Activated T-cell treated with anti-CD3 and anti-CD28 coated beads for 24 hours (primary cell): Measurements from ENCODE around the gene NAV2.

Source experiments
- DNase-seq: peaks from one replicate; pipeline ENCODE4 v3.0.0-alpha.2; 2020; ENCODE audit warnings: low read depth

The NAV2 gene

GRCh38 chr11:20038412-20038811 is 325.8 kb downstream of the NAV2 start:
- DNase-seq = no peak

- no peak for DNase-seq
Observed at GRCh38 chr11:20038972-20039371, 326.3 kb downstream of the NAV2 start.

GRCh38 chr11:20041499-20041898 is 328.9 kb downstream of the NAV2 start:
- DNase-seq = no peak

DNA sequence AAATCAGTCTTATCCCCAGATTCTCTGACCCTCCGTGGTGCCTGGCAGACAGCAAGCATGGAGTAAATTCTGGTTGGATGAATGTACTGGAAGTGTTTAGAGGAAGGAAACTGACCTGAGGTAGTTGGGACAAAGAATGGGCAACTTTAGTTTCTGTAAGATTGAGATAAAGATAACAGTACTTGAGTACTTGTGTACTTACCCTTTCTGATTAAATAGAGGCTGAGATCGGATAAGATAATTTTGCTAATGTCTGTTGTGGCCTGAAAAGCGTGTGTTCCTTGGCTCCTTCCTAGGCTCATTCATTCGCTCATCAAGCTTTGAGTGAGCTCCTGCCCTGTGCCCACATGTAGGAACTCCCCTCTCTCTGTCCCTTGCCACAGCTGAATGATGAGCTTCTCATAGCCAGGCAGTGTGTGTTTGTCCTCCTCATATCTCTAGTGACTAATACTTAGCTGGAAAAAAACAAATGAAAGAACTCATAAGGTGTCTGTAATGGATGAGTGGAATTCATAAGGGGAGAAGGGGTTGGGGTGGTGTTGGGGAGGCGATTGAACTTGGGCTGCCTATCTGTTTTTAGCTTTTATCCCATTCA is 329.5 kb downstream of the NAV2 start:
- DNase-seq = no peak

DNA sequence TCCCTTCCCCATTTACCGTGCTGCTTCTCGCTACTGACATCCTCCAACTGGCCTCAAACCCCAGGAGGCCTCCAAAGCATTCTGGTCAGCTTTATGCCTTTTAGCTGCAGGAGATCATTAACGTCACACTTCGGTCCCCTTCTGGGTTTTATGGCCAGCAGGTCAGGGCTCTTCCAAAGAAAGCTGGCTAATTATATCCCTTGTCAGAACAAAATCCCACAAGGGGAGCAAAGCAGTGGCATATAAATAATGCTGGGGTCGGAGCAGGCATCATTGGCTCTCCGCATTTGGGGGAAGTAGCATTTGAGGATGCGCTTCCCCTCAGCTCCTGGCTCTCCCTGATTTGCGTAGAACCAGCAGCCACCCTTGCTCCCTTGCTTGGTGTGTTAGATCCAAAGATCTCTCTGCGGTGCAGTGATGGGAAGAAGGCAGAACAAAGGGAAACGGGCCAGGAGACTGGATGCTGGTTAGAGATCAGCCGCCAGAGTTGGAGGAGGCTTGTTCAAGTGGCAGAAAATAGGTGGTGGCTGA is 330.2 kb downstream of the NAV2 start:
- no peak for DNase-seq

GRCh38 chr11:20043992-20044391 is 331.4 kb downstream of the NAV2 start:
- no peak for DNase-seq

GRCh38 chr11:20045098-20045688 is 332.6 kb downstream of the NAV2 start:
- DNase-seq = no peak

- no peak for DNase-seq
Observed at GRCh38 chr11:20046416-20046815, 333.8 kb downstream of the NAV2 start.

- DNase-seq = no peak
Observed at GRCh38 chr11:20047006-20047768, 334.6 kb downstream of the NAV2 start.

DNA sequence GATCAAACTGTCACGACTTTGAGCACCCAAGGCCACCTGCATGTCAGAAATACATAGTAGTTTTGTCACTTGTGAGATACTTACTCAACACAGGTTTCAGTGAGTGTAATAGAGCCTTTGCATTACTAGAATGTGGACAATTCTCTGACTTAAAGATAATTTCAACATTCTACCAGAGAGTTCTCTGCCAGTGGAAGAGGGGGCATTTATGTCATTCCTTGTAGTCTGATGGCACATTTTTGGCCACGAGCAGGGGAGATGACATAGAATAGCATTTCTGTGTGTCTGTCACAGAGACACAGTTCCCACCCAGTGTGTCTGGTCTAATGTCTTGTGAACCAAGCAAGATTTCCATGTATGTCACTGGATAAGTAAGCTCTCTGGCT is 335.1 kb downstream of the NAV2 start:
- no peak for DNase-seq

DNA sequence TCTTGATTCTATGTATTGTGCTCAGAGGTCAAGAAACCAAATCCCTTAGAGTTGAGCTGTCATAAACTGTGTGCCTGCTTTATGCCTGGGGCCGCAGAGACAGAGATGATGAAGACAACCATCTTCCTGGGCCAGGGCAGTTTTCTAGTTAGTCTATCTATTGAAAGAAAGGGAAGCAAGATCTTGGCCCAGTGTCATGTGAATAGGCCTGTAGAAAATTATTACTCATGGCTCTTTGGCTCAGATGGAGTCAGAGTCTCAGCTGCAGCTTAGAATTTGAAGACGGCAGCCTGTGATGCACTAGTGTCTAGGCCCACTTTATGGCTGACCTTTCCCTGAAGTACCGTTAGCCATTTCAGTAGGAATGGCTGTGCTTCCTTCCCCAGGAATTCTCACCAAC is 335.6 kb downstream of the NAV2 start:
- no peak for DNase-seq

GRCh38 chr11:20048707-20049106 is 336.1 kb downstream of the NAV2 start:
- no peak for DNase-seq

DNA sequence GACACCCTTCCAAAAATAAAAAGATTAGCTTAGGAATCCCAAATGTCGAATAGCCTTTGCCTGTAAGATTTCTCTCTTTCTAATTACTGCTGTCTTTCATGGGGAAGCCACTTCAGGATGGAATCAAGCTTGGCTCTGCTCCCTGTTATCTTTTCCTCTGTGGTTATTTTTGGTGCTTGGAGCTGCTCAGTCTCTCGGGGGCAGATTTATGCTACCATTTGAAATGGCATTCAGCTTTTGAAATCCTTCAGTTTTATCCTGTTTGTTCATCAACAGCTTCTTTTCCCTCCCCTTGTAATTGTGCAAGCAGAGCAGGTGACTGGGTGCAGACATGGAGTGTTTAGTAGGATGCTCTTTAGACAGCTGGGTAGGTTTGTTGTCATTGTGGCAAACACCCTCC is 336.6 kb downstream of the NAV2 start:
- no peak for DNase-seq

DNA sequence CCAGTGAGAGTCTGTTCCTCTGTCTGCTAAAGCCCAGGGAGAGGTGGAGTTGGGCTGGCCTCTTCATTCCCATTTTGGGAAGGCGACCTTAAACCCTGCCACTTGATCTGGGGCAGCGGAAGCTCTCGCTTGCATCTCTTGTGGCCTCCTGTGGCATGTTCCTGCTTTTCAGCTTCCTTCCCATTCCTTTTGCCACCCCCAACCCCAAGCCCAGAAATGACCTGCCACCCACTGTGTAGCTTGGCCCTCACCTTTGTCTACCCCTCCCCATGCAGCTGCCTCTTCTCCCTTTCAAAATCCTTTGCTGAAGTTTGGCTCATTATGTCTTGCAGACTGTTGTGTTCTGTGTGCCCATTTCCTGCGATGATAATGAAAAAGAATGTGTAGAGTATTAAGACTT is 337.4 kb downstream of the NAV2 start:
- DNase-seq = no peak

DNA sequence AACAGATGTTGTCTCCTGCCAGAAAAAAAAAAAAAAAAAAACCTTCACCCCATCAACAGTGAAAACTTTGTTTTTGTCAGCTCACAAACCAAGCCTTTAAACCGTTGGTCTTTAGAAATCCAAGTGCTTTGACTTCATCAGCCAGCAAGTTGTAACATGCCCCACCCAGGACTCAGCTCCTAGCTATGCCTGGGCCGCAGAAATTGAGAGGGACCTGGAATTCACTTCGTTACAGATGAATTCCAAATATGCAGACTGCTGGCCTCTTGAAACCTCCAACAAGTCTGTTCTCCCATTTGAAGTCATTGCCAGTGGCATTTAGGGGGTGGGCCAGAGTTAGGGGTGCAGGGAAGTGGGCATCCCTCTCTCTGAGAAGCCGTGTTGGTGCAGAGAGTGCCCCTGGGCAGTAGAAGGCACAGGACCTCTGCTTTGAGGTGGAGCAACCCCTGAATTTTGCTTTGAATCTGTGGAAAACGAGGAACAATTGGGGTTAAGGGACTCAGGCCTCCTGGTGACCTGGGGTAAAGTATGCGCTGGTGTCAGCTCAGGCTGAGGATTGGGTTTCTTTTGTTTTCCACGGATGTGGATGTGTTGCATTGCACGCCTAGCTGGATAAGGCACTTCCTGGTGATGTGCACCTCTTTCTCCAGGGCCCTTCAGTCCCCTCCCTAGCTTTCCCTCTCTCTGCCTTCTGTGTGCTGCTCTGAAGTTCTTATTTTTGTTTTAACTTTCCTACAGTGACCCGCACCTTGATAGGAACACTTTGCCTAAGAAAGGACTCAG is 338.1 kb downstream of the NAV2 start:
- DNase-seq = no peak

DNA sequence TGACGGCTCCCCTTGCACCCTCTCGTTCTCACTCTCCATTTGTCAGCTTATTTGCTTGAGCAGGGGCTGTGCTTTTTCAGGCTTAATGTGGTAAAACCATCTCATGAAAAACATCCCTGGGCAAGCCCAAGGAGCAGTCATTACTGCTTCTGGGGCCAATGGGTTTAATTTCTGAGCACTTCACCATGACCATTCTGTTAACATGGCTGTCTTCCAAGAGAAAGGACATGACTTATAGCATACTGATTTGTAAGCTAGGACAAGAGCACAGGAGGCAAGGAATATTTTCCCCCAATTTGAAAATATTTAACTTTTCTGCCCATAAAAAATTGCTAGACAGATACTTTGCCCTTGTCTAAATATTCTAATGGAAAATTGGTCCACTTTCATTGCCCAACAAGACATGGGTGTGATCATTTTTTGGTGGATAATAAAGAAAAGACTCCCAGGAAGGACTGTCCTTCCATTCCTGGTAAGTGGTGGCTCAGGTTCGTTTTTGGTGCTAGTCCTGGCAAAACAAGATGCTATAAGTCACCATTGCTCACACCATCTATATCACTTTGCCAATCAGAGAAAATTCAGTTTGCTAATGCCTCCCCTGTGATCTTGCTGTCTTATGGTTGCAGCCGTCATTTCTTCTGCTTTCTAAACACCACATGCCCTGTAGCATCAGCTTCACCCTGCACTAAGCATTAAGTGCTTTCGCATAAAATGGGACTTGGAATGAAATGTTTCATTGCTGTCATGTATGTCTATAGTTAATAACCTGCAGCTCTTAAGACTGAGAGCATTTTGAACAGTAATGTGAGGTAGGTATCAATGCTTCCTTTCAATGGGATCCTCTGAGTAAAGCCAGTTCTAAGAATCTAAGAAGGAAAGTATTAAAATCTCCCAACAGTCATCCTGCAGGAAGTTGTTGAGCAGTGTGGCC is 339.1 kb downstream of the NAV2 start:
- no peak for DNase-seq

DNA sequence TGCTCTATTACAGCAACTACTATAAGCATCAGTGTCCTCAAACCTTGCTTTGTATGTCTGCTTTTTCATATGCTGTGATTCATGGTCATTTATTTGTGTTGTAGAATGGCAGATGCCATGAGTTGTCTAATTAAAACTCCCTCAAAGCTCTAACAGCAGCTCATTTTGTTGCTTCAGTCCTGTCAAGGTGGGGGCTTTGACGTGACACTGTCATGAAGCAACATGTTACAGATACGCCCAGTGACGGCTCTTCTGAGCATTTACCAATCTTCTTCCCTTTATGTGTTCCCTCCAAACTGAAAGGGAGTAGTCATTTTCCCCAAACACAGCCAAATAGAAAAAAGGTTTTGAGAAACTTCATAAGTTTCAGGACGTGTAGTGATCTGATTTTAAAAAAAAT is 340.9 kb downstream of the NAV2 start:
- no peak for DNase-seq

- DNase-seq = no peak
Observed at GRCh38 chr11:20054584-20054983, 341.9 kb downstream of the NAV2 start.

DNA sequence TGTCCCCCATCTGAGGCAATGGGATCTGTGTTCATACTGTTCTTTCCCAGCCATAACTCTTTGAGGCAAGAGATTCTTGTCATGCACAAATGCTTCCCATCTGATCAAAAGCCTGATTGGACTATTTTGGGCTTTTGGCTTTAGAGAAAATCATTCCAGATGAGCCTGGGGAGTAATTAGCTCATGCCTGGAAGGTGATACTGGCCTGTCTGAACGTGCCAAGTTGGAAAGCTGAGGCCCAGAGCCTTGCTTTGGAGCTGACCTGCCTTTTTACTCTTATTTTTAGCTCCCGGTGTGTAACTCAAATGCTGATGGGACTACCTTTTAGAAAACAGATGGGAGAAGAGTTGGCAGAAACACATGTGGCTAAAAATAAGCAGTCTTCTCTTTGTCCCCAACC is 342.7 kb downstream of the NAV2 start:
- no peak for DNase-seq

DNA sequence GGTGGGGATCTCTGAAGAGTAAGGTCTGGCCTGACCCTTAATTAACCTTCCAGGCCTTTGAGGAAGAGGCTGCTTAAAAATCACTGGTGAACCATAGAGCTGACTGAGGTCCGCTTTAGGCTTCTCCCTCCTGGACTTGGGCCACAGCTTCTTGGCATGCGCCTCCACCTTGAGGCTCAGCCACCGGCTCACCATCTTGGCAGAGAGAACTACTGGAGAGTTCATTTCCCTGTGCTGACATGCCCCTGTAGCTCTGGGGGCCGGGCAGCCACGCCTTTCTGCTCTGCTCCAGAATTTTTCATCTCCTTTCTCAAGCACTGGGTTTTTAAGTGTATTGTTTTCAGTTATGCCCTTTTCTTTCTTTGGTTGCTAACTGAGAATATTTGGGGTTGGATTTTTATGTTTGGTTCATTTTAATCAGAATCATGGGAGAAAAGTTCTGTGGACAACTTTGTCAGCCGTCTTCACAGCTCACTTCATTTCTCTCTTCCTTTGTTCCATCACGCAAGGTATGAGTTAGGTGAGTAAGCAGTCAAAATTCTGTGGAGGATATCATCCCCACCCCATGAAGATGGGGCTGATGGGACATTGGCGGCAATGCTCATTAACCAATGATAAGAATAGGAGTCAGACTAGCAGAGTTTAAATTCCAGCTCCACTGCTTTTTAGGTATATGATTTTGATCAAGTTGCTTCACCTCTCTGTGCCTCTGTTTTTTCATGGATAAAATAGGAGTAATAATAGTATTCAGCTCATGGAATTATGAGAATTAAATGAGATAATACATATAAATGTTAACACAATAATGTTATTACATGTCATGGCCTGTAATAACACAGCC is 343.7 kb downstream of the NAV2 start:
- DNase-seq = no peak
